Germinal center (tissue), 1 donor: Measurements from ENCODE around the gene FNIP2.
"Not testable (repeated sequence)": the region's sequence is repeated elsewhere in the genome, so short reads cannot be mapped to it uniquely, and the experiment has no call there.

ENCODE experiments used
- DNase-seq: peaks from one replicate; pipeline ENCODE4 v3.0.0; 2012; ENCODE audit warnings: mixed read lengths, low spot score

FNIP2 gene

GRCh38 chr4:158793430-158793829 lies 24.6 kb downstream of the FNIP2 start:
- DNase-seq: not testable (repeated sequence)

GRCh38 chr4:158796370-158797140 lies 27.7 kb downstream of the FNIP2 start:
- no peak for DNase-seq

- DNase-seq: no peak
Measured at GRCh38 chr4:158798062-158798461, 29.2 kb downstream of the FNIP2 start.

- no peak for DNase-seq
Measured at GRCh38 chr4:158799013-158799770, 30.4 kb downstream of the FNIP2 start.

- DNase-seq: no peak
Measured at GRCh38 chr4:158799856-158800255, 31.0 kb downstream of the FNIP2 start.

- DNase-seq: no peak
Measured at GRCh38 chr4:158801066-158801465, 32.2 kb downstream of the FNIP2 start.

- no peak for DNase-seq
Measured at GRCh38 chr4:158801677-158802076, 32.9 kb downstream of the FNIP2 start.

- DNase-seq: no peak
Measured at GRCh38 chr4:158802914-158803313, 34.1 kb downstream of the FNIP2 start.

- no peak for DNase-seq
Measured at GRCh38 chr4:158805635-158806471, 37.0 kb downstream of the FNIP2 start.

- DNase-seq: no peak
Measured at GRCh38 chr4:158807691-158808090, 38.9 kb downstream of the FNIP2 start.

- no peak for DNase-seq
Measured at GRCh38 chr4:158808399-158808798, 39.6 kb downstream of the FNIP2 start.

GRCh38 chr4:158809208-158809607 lies 40.4 kb downstream of the FNIP2 start:
- DNase-seq: not testable (repeated sequence)

GRCh38 chr4:158809611-158810486 lies 41.0 kb downstream of the FNIP2 start:
- peak; percentile 24 for DNase-seq

- no peak for DNase-seq
Measured at GRCh38 chr4:158810487-158811215, 41.8 kb downstream of the FNIP2 start.

GRCh38 chr4:158811216-158811540 lies 42.4 kb downstream of the FNIP2 start:
- no peak for DNase-seq

- DNase-seq: peak; percentile 15
Measured at GRCh38 chr4:158811704-158812103, 42.9 kb downstream of the FNIP2 start.

- no peak for DNase-seq
Measured at GRCh38 chr4:158812133-158812532, 43.3 kb downstream of the FNIP2 start.

GRCh38 chr4:158812543-158812942 lies 43.7 kb downstream of the FNIP2 start:
- DNase-seq: no peak

GRCh38 chr4:158813113-158813512 lies 44.3 kb downstream of the FNIP2 start:
- DNase-seq: no peak

GRCh38 chr4:158814207-158814606 lies 45.4 kb downstream of the FNIP2 start:
- DNase-seq: no peak
